GM23338 (cell line): ENCODE data around the gene CUTC. TPM values are rescaled to one million over a fixed set of nuclear protein-coding genes. Genes with fewer than 3 reads are reported as not detected.

Experiments
- ATAC-seq: fragments of 200-7000 bp; cut with Tn5 transposase; 3 replicates; pipeline ENCODE4 v1.9.1; 2020
- DNase-seq: peaks from one replicate; pipeline ENCODE4 v3.0.0-alpha.2; 2015; ENCODE audit warnings: low spot score
- H2AFZ ChIP-seq: fragments of 200-600 bp; sonication (generic); 2 replicates; pipeline ENCODE4 v1.8.0; 2016; ENCODE audit warnings: antibody characterized with exemption, mild to moderate bottlenecking, moderate library complexity
- H3F3A ChIP-seq: fragments of 200-600 bp; sonication (generic); replicated peaks from 2 replicates; pipeline ENCODE4 v1.8.0; 2017; ENCODE audit warnings: antibody characterized with exemption, mixed run types, low read depth
- H3K27ac ChIP-seq: fragments of 200-600 bp; sonication (generic); 2 replicates; pipeline ENCODE4 v1.6.1; 2016; ENCODE audit warnings: low read depth
- H3K27me3 ChIP-seq: fragments of 200-600 bp; sonication (generic); 2 replicates; pipeline ENCODE4 v1.8.0; 2016; ENCODE audit warnings: mild to moderate bottlenecking, mixed run types, moderate library complexity; ENCODE audit not compliant: insufficient read depth
- H3K36me3 ChIP-seq: fragments of 200-600 bp; sonication (generic); 2 replicates; pipeline ENCODE4 v1.8.0; 2016; ENCODE audit warnings: mild to moderate bottlenecking; ENCODE audit not compliant: insufficient read depth
- H3K4me1 ChIP-seq: fragments of 200-600 bp; sonication (generic); 2 replicates; pipeline ENCODE4 v1.8.0; 2016; ENCODE audit warnings: mild to moderate bottlenecking, moderate library complexity; ENCODE audit not compliant: insufficient read depth
- H3K4me2 ChIP-seq: fragments of 200-600 bp; sonication (generic); 2 replicates; pipeline ENCODE4 v1.7.1; 2017; ENCODE audit warnings: mixed run types
- H3K4me3 ChIP-seq: fragments of 200-600 bp; sonication (generic); 2 replicates; pipeline ENCODE4 v1.6.1; 2016; ENCODE audit warnings: mixed run types
- H3K79me2 ChIP-seq: fragments of 200-600 bp; sonication (generic); replicated peaks from 2 replicates; pipeline ENCODE4 v1.8.0; 2017; ENCODE audit warnings: mild to moderate bottlenecking; ENCODE audit not compliant: insufficient read depth
- H3K9me2 ChIP-seq: fragments of 200-600 bp; sonication (generic); 2 replicates; pipeline ENCODE4 v1.8.0; 2017; ENCODE audit not compliant: insufficient read depth
- H4K20me1 ChIP-seq: fragments of 200-600 bp; sonication (generic); replicated peaks from 2 replicates; pipeline ENCODE4 v1.8.0; 2017; ENCODE audit warnings: mild to moderate bottlenecking; ENCODE audit not compliant: insufficient read depth
- H3K27ac Mint-ChIP-seq: 2 replicates; pipeline ENCODE4 v1.8.0; 2020; ENCODE audit warnings: inconsistent platforms, mild to moderate bottlenecking, moderate library complexity, mixed read lengths
- H3K27me3 Mint-ChIP-seq: 3 replicates; pipeline ENCODE4 v1.8.0; 2022; ENCODE audit warnings: low read depth, mild to moderate bottlenecking, moderate library complexity, mixed read lengths, inconsistent platforms; ENCODE audit not compliant: insufficient read depth, poor library complexity
- H3K36me3 Mint-ChIP-seq: 3 replicates; pipeline ENCODE4 v1.8.0; 2021; ENCODE audit warnings: low read depth, mild to moderate bottlenecking, inconsistent platforms, moderate library complexity, mixed read lengths
- H3K4me1 Mint-ChIP-seq: 3 replicates; pipeline ENCODE4 v1.8.0; 2020; ENCODE audit warnings: mild to moderate bottlenecking, inconsistent platforms, mixed read lengths
- H3K4me3 Mint-ChIP-seq: 3 replicates; pipeline ENCODE4 v1.8.0; 2021; ENCODE audit warnings: moderate library complexity, mild to moderate bottlenecking, inconsistent platforms, mixed read lengths
- H3K9me3 Mint-ChIP-seq: 3 replicates; pipeline ENCODE4 v1.8.0; 2020; ENCODE audit warnings: moderate library complexity, mild to moderate bottlenecking, inconsistent platforms, mixed read lengths
- EZH2phosphoT487 ChIP-seq: fragments of 200-600 bp; sonication (generic); IDR thresholded peaks from one replicate; pipeline ENCODE4 v1.8.1; 2018; ENCODE audit warnings: antibody characterized with exemption; ENCODE audit not compliant: unreplicated experiment
- JUNB ChIP-seq: IDR thresholded peaks from one replicate; pipeline ENCODE4 v1.6.1; 2016; ENCODE audit warnings: antibody characterized with exemption; ENCODE audit not compliant: unreplicated experiment
- POLR2AphosphoS5 ChIP-seq: IDR thresholded peaks from 2 replicates; pipeline ENCODE4 v1.6.1; 2016; ENCODE audit warnings: antibody characterized with exemption, low read depth
- REST ChIP-seq: IDR thresholded peaks from one replicate; pipeline ENCODE4 v1.6.1; 2018; ENCODE audit warnings: antibody characterized with exemption; ENCODE audit not compliant: unreplicated experiment
- STAT1 ChIP-seq: IDR thresholded peaks from one replicate; pipeline ENCODE4 v1.6.1; 2016; ENCODE audit warnings: antibody characterized with exemption; ENCODE audit not compliant: unreplicated experiment
- ZNF114 ChIP-seq: fragments of 250-450 bp; sonication (Bioruptor Pico); IDR thresholded peaks from 2 replicates; pipeline ENCODE4 v1.5.0; 2020; ENCODE audit warnings: mild to moderate bottlenecking, moderate library complexity
- ZNF331 ChIP-seq: fragments of 250-450 bp; sonication (Bioruptor Pico); IDR thresholded peaks from 2 replicates; pipeline ENCODE4 v1.5.0; 2020; ENCODE audit warnings: low read depth, mild to moderate bottlenecking, moderate library complexity
- ZNF462 ChIP-seq: fragments of 250-450 bp; sonication (Bioruptor Pico); IDR thresholded peaks from 2 replicates; pipeline ENCODE4 v1.5.0; 2020; ENCODE audit warnings: mild to moderate bottlenecking, moderate library complexity
- polyA plus RNA-seq: library from polyadenylated mRNA; unstranded; fragments of >200 nt; fragmentation: Nextera tagmentation; extraction: Ambion mirVana; gene quantifications from 2 replicates; pipeline ENCODE4 v1.2.1, GENCODE V29; 2016
- total RNA-seq: library from RNA; depleted of rRNA; stranded (reverse); fragments of >200 nt; shearing (Covaris generic); gene quantifications from 2 replicates; pipeline ENCODE4 v1.2.3, GENCODE V29; 2014

The CUTC gene
- total and polyA plus RNA-seq, 2 experiments from 2014 or later, result 20.2 to 30.4 TPM

- TF ChIP-seq ZNF462 (CRISPR knock-in tag), result no peak
- TF ChIP-seq STAT1, result no peak
- TF ChIP-seq JUNB, result no peak
- no peak for TF ChIP-seq ZNF114
- no peak for TF ChIP-seq REST
- no peak for TF ChIP-seq EZH2phosphoT487
- no peak for TF ChIP-seq POLR2AphosphoS5
Measured at GRCh38 chr10:99685597-99685967, 46.5 kb upstream of the CUTC start (continued).

GRCh38 chr10:99689461-99689860 is 42.6 kb upstream of the CUTC start:
- H3K27ac Mint-ChIP-seq, result no peak overlapping the region
- no peak overlapping the region for H3K27ac ChIP-seq
- no peaks in the 10 kb centered on the region for H3K27me3 Mint-ChIP-seq
- no peaks in the 10 kb centered on the region for H3K79me2 ChIP-seq
- no peaks in the 10 kb centered on the region for H4K20me1 ChIP-seq
- DNase-seq, result no peak
- H3F3A ChIP-seq, result no peaks in the 10 kb centered on the region
- no peak for ATAC-seq
- no peaks in the 10 kb centered on the region for H3K4me1 Mint-ChIP-seq
- peaks cover 2% of the 10 kb centered on the region; the same call in 1 of the 2 replicates for H3K36me3 ChIP-seq
- H3K9me3 Mint-ChIP-seq, result no peaks in the 10 kb centered on the region
- H3K4me3 Mint-ChIP-seq, result no peak overlapping the region
- no peak overlapping the region for H3K4me3 ChIP-seq
- H3K4me2 ChIP-seq, result no peak overlapping the region
- H3K27me3 ChIP-seq, result no peaks in the 10 kb centered on the region
- H3K4me1 ChIP-seq, result no peaks in the 10 kb centered on the region
- no peaks in the 10 kb centered on the region for H3K36me3 Mint-ChIP-seq
- H3K9me2 ChIP-seq, result no peaks in the 10 kb centered on the region
- H2AFZ ChIP-seq, result no peak overlapping the region
- TF ChIP-seq EZH2phosphoT487 (no peak), ZNF331 (no peak)
